GM12875 (cell line): ENCODE data around the gene CDC42EP2.

Experiments used
- H3K4me3 ChIP-seq: one replicate; pipeline ENCODE4 v1.5.1; 2011; ENCODE audit warnings: low read depth, low read length, control low read depth
- CTCF ChIP-seq: IDR thresholded peaks from 2 replicates; pipeline ENCODE4 v1.5.1; 2011; ENCODE audit warnings: low read depth, mild to moderate bottlenecking, control low read depth, inconsistent platforms, low read length, moderate library complexity, borderline replicate concordance; ENCODE audit not compliant: insufficient read depth

Gene CDC42EP2

GRCh38 chr11:65311170-65311678, 3.4 kb upstream of the CDC42EP2 start:
- no peak for TF ChIP-seq CTCF
- no peak overlapping the region for H3K4me3 ChIP-seq

- peak overlapping the region; percentile 78 for H3K4me3 ChIP-seq
- TF ChIP-seq CTCF = peak; percentile 97
Measured at GRCh38 chr11:65315204-65315865, 669 bp downstream of the CDC42EP2 start.

- TF ChIP-seq CTCF = no peak
- H3K4me3 ChIP-seq = no peak overlapping the region
Measured at GRCh38 chr11:65315866-65316226, 1.2 kb downstream of the CDC42EP2 start.

GRCh38 chr11:65316227-65317024, 1.8 kb downstream of the CDC42EP2 start:
- TF ChIP-seq CTCF = no peak
- H3K4me3 ChIP-seq = no peak overlapping the region

- no peak overlapping the region for H3K4me3 ChIP-seq
- no peak for TF ChIP-seq CTCF
Measured at GRCh38 chr11:65317025-65317786, 2.5 kb downstream of the CDC42EP2 start.

GRCh38 chr11:65320386-65321075, 5.9 kb downstream of the CDC42EP2 start:
- no peak overlapping the region for H3K4me3 ChIP-seq
- no peak for TF ChIP-seq CTCF
